ENCODE data around the gene CDCA5.

- TF ChIP-seq POLR2A (IDR thresholded peaks at IDR 0.05; ENCODE audit: borderline replicate concordance, extremely low read depth, insufficient read depth, insufficient read length): no peak
- TF ChIP-seq RAD21 (IDR thresholded peaks at IDR 0.05; ENCODE audit: low read depth): no peak
These were observed 46.0 kb upstream of the CDCA5 start for GRCh38 chr11:65129649-65130441.
